ENCODE measurements around the gene SPINK14.

SPINK14 gene

GRCh38 chr5:148191010-148191409, 22.7 kb downstream of the SPINK14 start:
- CTCF ChIA-PET = interaction anchor here (0.8 kb wide), 1 partner anchor 92 kb away, joined by 3 read pairs; no protein-coding TSS in a partner anchor
- H3K36me3 ChIP-seq (ENCODE audit: control insufficient read depth in 4 of 4, insufficient read depth in 4 of 4, low read length in 3 of 4) = no peaks in the 10 kb centered on the region

GRCh38 chr5:148193202-148193601, 24.9 kb downstream of the SPINK14 start:
- H3K4me3 ChIP-seq (ENCODE audit: control insufficient read depth in 1 of 7, extremely low read depth in 1 of 7, insufficient read depth in 4 of 7, low read depth in 2 of 7, low read length in 6 of 7) = no peak overlapping the region
- POLR2A ChIA-PET = no interaction called here
- WGBS (ENCODE audit: insufficient coverage) = 86% methylated on average over 1 of the region's 1 CpG
- no peaks in the 10 kb centered on the region for H3K4me1 ChIP-seq (ENCODE audit: control extremely low read depth in 1 of 4, control insufficient read depth in 4 of 4, insufficient read depth in 4 of 4, low read length in 3 of 4)
- CTCF ChIA-PET = no interaction called here
- H3K27ac ChIP-seq (ENCODE audit: insufficient read depth in 1 of 2, low read depth in 1 of 2, low read length in 2 of 2, poor library complexity in 1 of 2, severe bottlenecking in 2 of 2) = no peak overlapping the region
- H3K36me3 ChIP-seq (ENCODE audit: control insufficient read depth in 4 of 4, insufficient read depth in 4 of 4, low read length in 3 of 4) = no peaks in the 10 kb centered on the region
- H3K27me3 ChIP-seq (replicated peaks in 2 of 5; ENCODE audit: control insufficient read depth in 4 of 5, insufficient read depth in 5 of 5, low read length in 4 of 5) = no peaks in the 10 kb centered on the region
- no peak for DNase-seq
- no peaks in the 10 kb centered on the region for H3K9me3 ChIP-seq (ENCODE audit: control extremely low read depth in 1 of 5, control insufficient read depth in 4 of 5, insufficient read depth in 2 of 5, low read depth in 1 of 5, low read length in 4 of 5)

More at GRCh38 chr5:148191010-148191409, 22.7 kb downstream of the SPINK14 start:
- H3K9me3 ChIP-seq (ENCODE audit: control extremely low read depth in 1 of 5, control insufficient read depth in 4 of 5, insufficient read depth in 2 of 5, low read depth in 1 of 5, low read length in 4 of 5) = no peaks in the 10 kb centered on the region
- H3K27ac ChIP-seq (ENCODE audit: insufficient read depth in 1 of 2, low read depth in 1 of 2, low read length in 2 of 2, poor library complexity in 1 of 2, severe bottlenecking in 2 of 2) = no peak overlapping the region
- no peaks in the 10 kb centered on the region for H3K27me3 ChIP-seq (replicated peaks in 2 of 5; ENCODE audit: control insufficient read depth in 4 of 5, insufficient read depth in 5 of 5, low read length in 4 of 5)
- WGBS (ENCODE audit: insufficient coverage) = 83% methylated on average over 1 of the region's 1 CpG
- POLR2A ChIA-PET = no interaction called here
- DNase-seq = no peak
- H3K4me3 ChIP-seq (ENCODE audit: control insufficient read depth in 1 of 7, extremely low read depth in 1 of 7, insufficient read depth in 4 of 7, low read depth in 2 of 7, low read length in 6 of 7) = no peak overlapping the region
- peaks cover 0 to 8% (median 6%) of the 10 kb centered on the region in 4 experiments for H3K4me1 ChIP-seq (ENCODE audit: control extremely low read depth in 1 of 4, control insufficient read depth in 4 of 4, insufficient read depth in 4 of 4, low read length in 3 of 4)

- ChIA-PET CTCF (no interaction called here), POLR2A (no interaction called here)
- DNase-seq = no peak
- H3K9me3 ChIP-seq (ENCODE audit: control extremely low read depth in 1 of 5, control insufficient read depth in 4 of 5, insufficient read depth in 2 of 5, low read depth in 1 of 5, low read length in 4 of 5) = no peaks in the 10 kb centered on the region
- H3K4me3 ChIP-seq (ENCODE audit: control insufficient read depth in 1 of 7, extremely low read depth in 1 of 7, insufficient read depth in 4 of 7, low read depth in 2 of 7, low read length in 6 of 7) = no peak overlapping the region
- no CpG with 5 or more reads among the region's 2 CpGs for WGBS (ENCODE audit: insufficient coverage)
- no peak overlapping the region for H3K27ac ChIP-seq (ENCODE audit: insufficient read depth in 1 of 2, low read depth in 1 of 2, low read length in 2 of 2, poor library complexity in 1 of 2, severe bottlenecking in 2 of 2)
- H3K36me3 ChIP-seq (ENCODE audit: control insufficient read depth in 4 of 4, insufficient read depth in 4 of 4, low read length in 3 of 4) = no peaks in the 10 kb centered on the region
- H3K27me3 ChIP-seq (replicated peaks in 2 of 5; ENCODE audit: control insufficient read depth in 4 of 5, insufficient read depth in 5 of 5, low read length in 4 of 5) = peaks cover 0 to 2% (median 0%) of the 10 kb centered on the region in 5 experiments
- no peaks in the 10 kb centered on the region for H3K4me1 ChIP-seq (ENCODE audit: control extremely low read depth in 1 of 4, control insufficient read depth in 4 of 4, insufficient read depth in 4 of 4, low read length in 3 of 4)
Measured at GRCh38 chr5:148201151-148201550, 32.8 kb downstream of the SPINK14 start.

GRCh38 chr5:148202531-148203203, 34.3 kb downstream of the SPINK14 start, which contains the start of gene SPINK6:
Gene SPINK6 (plus strand): TSS chr5:148203042. CDS start chr5:148203097, 55 bp downstream.
- POLR2A ChIA-PET = no interaction called here
- no peaks in the 10 kb centered on the region for H3K36me3 ChIP-seq (ENCODE audit: control insufficient read depth in 4 of 4, insufficient read depth in 4 of 4, low read length in 3 of 4)
- WGBS (ENCODE audit: insufficient coverage) = 100% methylated on average over 1 of the region's 2 CpGs
- no peak for DNase-seq
- H3K4me3 ChIP-seq (ENCODE audit: control insufficient read depth in 1 of 7, extremely low read depth in 1 of 7, insufficient read depth in 4 of 7, low read depth in 2 of 7, low read length in 6 of 7) = no peak within 1 kb of the TSS
- no peaks in the 10 kb centered on the region for H3K9me3 ChIP-seq (ENCODE audit: control extremely low read depth in 1 of 5, control insufficient read depth in 4 of 5, insufficient read depth in 2 of 5, low read depth in 1 of 5, low read length in 4 of 5)
- no peaks in the 10 kb centered on the region for H3K4me1 ChIP-seq (ENCODE audit: control extremely low read depth in 1 of 4, control insufficient read depth in 4 of 4, insufficient read depth in 4 of 4, low read length in 3 of 4)
- CTCF ChIA-PET = no interaction called here
- H3K27me3 ChIP-seq (replicated peaks in 2 of 5; ENCODE audit: control insufficient read depth in 4 of 5, insufficient read depth in 5 of 5, low read length in 4 of 5) = peaks cover 0 to 2% (median 0%) of the 10 kb centered on the region in 5 experiments
- no peak within 1 kb of the TSS for H3K27ac ChIP-seq (ENCODE audit: insufficient read depth in 1 of 2, low read depth in 1 of 2, low read length in 2 of 2, poor library complexity in 1 of 2, severe bottlenecking in 2 of 2)

GRCh38 chr5:148205044-148205806, 36.9 kb downstream of the SPINK14 start:
- H3K9me3 ChIP-seq (ENCODE audit: control extremely low read depth in 1 of 5, control insufficient read depth in 4 of 5, insufficient read depth in 2 of 5, low read depth in 1 of 5, low read length in 4 of 5) = no peaks in the 10 kb centered on the region
- no peak overlapping the region for H3K27ac ChIP-seq (ENCODE audit: insufficient read depth in 1 of 2, low read depth in 1 of 2, low read length in 2 of 2, poor library complexity in 1 of 2, severe bottlenecking in 2 of 2)
- ChIA-PET CTCF (no interaction called here), POLR2A (no interaction called here)
- no peak overlapping the region for H3K4me3 ChIP-seq (ENCODE audit: control insufficient read depth in 1 of 7, extremely low read depth in 1 of 7, insufficient read depth in 4 of 7, low read depth in 2 of 7, low read length in 6 of 7)
- WGBS (ENCODE audit: insufficient coverage) = no CpG with 5 or more reads among the region's 4 CpGs
- H3K36me3 ChIP-seq (ENCODE audit: control insufficient read depth in 4 of 4, insufficient read depth in 4 of 4, low read length in 3 of 4) = no peaks in the 10 kb centered on the region
- no peaks in the 10 kb centered on the region for H3K4me1 ChIP-seq (ENCODE audit: control extremely low read depth in 1 of 4, control insufficient read depth in 4 of 4, insufficient read depth in 4 of 4, low read length in 3 of 4)
- DNase-seq = no peak
- peaks cover 0 to 3% (median 0%) of the 10 kb centered on the region in 5 experiments for H3K27me3 ChIP-seq (replicated peaks in 2 of 5; ENCODE audit: control insufficient read depth in 4 of 5, insufficient read depth in 5 of 5, low read length in 4 of 5)

GRCh38 chr5:148205865-148206264, 37.5 kb downstream of the SPINK14 start:
- POLR2A ChIA-PET = no interaction called here

GRCh38 chr5:148206620-148207019, 38.3 kb downstream of the SPINK14 start:
- H3K27me3 ChIP-seq (replicated peaks in 2 of 5; ENCODE audit: control insufficient read depth in 4 of 5, insufficient read depth in 5 of 5, low read length in 4 of 5) = peaks cover 0 to 3% (median 0%) of the 10 kb centered on the region in 5 experiments
- no peak for DNase-seq
- H3K36me3 ChIP-seq (ENCODE audit: control insufficient read depth in 4 of 4, insufficient read depth in 4 of 4, low read length in 3 of 4) = no peaks in the 10 kb centered on the region
- H3K27ac ChIP-seq (ENCODE audit: insufficient read depth in 1 of 2, low read depth in 1 of 2, low read length in 2 of 2, poor library complexity in 1 of 2, severe bottlenecking in 2 of 2) = no peak overlapping the region
- ChIA-PET POLR2A (no interaction called here), CTCF (no interaction called here)
- H3K4me3 ChIP-seq (ENCODE audit: control insufficient read depth in 1 of 7, extremely low read depth in 1 of 7, insufficient read depth in 4 of 7, low read depth in 2 of 7, low read length in 6 of 7) = no peak overlapping the region
- H3K4me1 ChIP-seq (ENCODE audit: control extremely low read depth in 1 of 4, control insufficient read depth in 4 of 4, insufficient read depth in 4 of 4, low read length in 3 of 4) = no peaks in the 10 kb centered on the region
- H3K9me3 ChIP-seq (ENCODE audit: control extremely low read depth in 1 of 5, control insufficient read depth in 4 of 5, insufficient read depth in 2 of 5, low read depth in 1 of 5, low read length in 4 of 5) = no peaks in the 10 kb centered on the region
- no CpG with 5 or more reads among the region's 1 CpG for WGBS (ENCODE audit: insufficient coverage)

More at GRCh38 chr5:148205865-148206264, 37.5 kb downstream of the SPINK14 start:
- no peak overlapping the region for H3K4me3 ChIP-seq (ENCODE audit: control insufficient read depth in 1 of 7, extremely low read depth in 1 of 7, insufficient read depth in 4 of 7, low read depth in 2 of 7, low read length in 6 of 7)
- CTCF ChIA-PET = no interaction called here
- DNase-seq = no peak
- peaks cover 0 to 3% (median 0%) of the 10 kb centered on the region in 5 experiments for H3K27me3 ChIP-seq (replicated peaks in 2 of 5; ENCODE audit: control insufficient read depth in 4 of 5, insufficient read depth in 5 of 5, low read length in 4 of 5)
- no CpG with 5 or more reads among the region's 1 CpG for WGBS (ENCODE audit: insufficient coverage)
- H3K4me1 ChIP-seq (ENCODE audit: control extremely low read depth in 1 of 4, control insufficient read depth in 4 of 4, insufficient read depth in 4 of 4, low read length in 3 of 4) = no peaks in the 10 kb centered on the region
- H3K27ac ChIP-seq (ENCODE audit: insufficient read depth in 1 of 2, low read depth in 1 of 2, low read length in 2 of 2, poor library complexity in 1 of 2, severe bottlenecking in 2 of 2) = no peak overlapping the region
- no peaks in the 10 kb centered on the region for H3K9me3 ChIP-seq (ENCODE audit: control extremely low read depth in 1 of 5, control insufficient read depth in 4 of 5, insufficient read depth in 2 of 5, low read depth in 1 of 5, low read length in 4 of 5)
- H3K36me3 ChIP-seq (ENCODE audit: control insufficient read depth in 4 of 4, insufficient read depth in 4 of 4, low read length in 3 of 4) = no peaks in the 10 kb centered on the region

Measured in common myeloid progenitor, CD34-positive (primary cell).